AG04450 (cell line): ENCODE results near the gene PIERCE2. TPM values are rescaled to one million over a fixed set of nuclear protein-coding genes. Genes with fewer than 3 reads are reported as not detected.

ENCODE experiments used
- CTCF ChIA-PET: fragments of 300-600, 350-600 bp; formaldehyde crosslinking; extraction: SDS; loops from one replicate; lab custom pipeline; 2022; ENCODE audit warnings: antibody characterized with exemption, inconsistent platforms; lab: Charles Lee
- POLR2A ChIA-PET: fragments of 350-600 bp; formaldehyde crosslinking; extraction: SDS; loops from one replicate; lab custom pipeline; 2021; ENCODE audit warnings: antibody characterized with exemption, inconsistent platforms; lab: Yijun Ruan, JAX
- DNase-seq: peaks from one replicate; pipeline ENCODE4 v3.0.0-alpha.2; 2011; ENCODE audit warnings: low read depth, low spot score
- H3K27ac ChIP-seq: one replicate; pipeline ENCODE4 v1.5.1; 2012; ENCODE audit warnings: low read depth, low read length, control low read depth
- H3K27me3 ChIP-seq: one replicate; pipeline ENCODE4 v1.6.0; 2012; ENCODE audit warnings: low read length; ENCODE audit not compliant: control insufficient read depth, insufficient read depth
- H3K4me3 ChIP-seq: 2 replicates; pipeline ENCODE4 v1.5.1; 2011; ENCODE audit warnings: mild to moderate bottlenecking, low read depth, low read length, control low read depth
- H3K9me3 ChIP-seq: 2 replicates; pipeline ENCODE4 v1.5.1; 2012; ENCODE audit warnings: low read length; ENCODE audit not compliant: control insufficient read depth, insufficient read depth
- CTCF ChIP-seq: IDR thresholded peaks from 2 replicates; pipeline ENCODE4 v1.5.1; 2011; ENCODE audit warnings: low read depth, low read length, control low read depth, inconsistent platforms
- polyA plus RNA-seq: library from polyadenylated mRNA; depleted of rRNA; stranded (reverse); fragments of >200 nt; gene quantifications from 2 replicates; pipeline ENCODE4 v1.2.3, GENCODE V29; 2011

The PIERCE2 gene
- polyA plus RNA-seq, 1 experiment, result 3.0 TPM

GRCh38 chr15:55366981-55367380 lies 41.3 kb upstream of the PIERCE2 start:
- Histone ChIP-seq H3K4me3 (no peak overlapping the region), H3K9me3 (no peaks in the 10 kb centered on the region), H3K27ac (no peak overlapping the region), H3K27me3 (no peaks in the 10 kb centered on the region)
- DNase-seq, result no peak
- ChIA-PET POLR2A (no interaction called here), CTCF (interaction anchor here (1.6 kb wide), 1 partner anchor 73 kb away, joined by 3 read pairs; no protein-coding TSS in a partner anchor)
- no peak for TF ChIP-seq CTCF

- H3K27ac ChIP-seq, result no peak overlapping the region
- CTCF ChIA-PET, result interaction anchor here (0.7 to 1.2 kb wide), 4 partner anchors 23 to 66 kb away, joined by 3 to 8 read pairs (median 4); partner anchors contain the start of genes CCPG1 and PIERCE2
- POLR2A ChIA-PET, result interaction anchor here (1.4 kb wide), 1 partner anchor 54 kb away, joined by 4 read pairs; the partner anchor contains the start of genes PIGB and PIGBOS1
- DNase-seq, result no peak
- no peaks in the 10 kb centered on the region for H3K27me3 ChIP-seq
- no peaks in the 10 kb centered on the region for H3K9me3 ChIP-seq
- H3K4me3 ChIP-seq, result no peak overlapping the region
- no peak for TF ChIP-seq CTCF
Observed at GRCh38 chr15:55372701-55373440, 35.4 kb upstream of the PIERCE2 start.

GRCh38 chr15:55379095-55379494 lies 29.2 kb upstream of the PIERCE2 start:
- Histone ChIP-seq H3K4me3 (no peak overlapping the region), H3K9me3 (no peaks in the 10 kb centered on the region; the same call in 1 of the 2 replicates), H3K27ac (no peak overlapping the region), H3K27me3 (no peaks in the 10 kb centered on the region)
- no peak for TF ChIP-seq CTCF
- CTCF ChIA-PET, result no interaction called here
- DNase-seq, result no peak
- POLR2A ChIA-PET, result no interaction called here

GRCh38 chr15:55381595-55381994 lies 26.7 kb upstream of the PIERCE2 start:
- H3K27ac ChIP-seq, result no peak overlapping the region
- ChIA-PET POLR2A (no interaction called here), CTCF (no interaction called here)
- DNase-seq, result no peak
- no peak for TF ChIP-seq CTCF
- H3K4me3 ChIP-seq, result no peak overlapping the region
- H3K9me3 ChIP-seq, result no peaks in the 10 kb centered on the region; the same call in 1 of the 2 replicates
- no peaks in the 10 kb centered on the region for H3K27me3 ChIP-seq

- Histone ChIP-seq H3K4me3 (no peak overlapping the region), H3K27ac (no peak overlapping the region), H3K9me3 (no peaks in the 10 kb centered on the region; the same call in 1 of the 2 replicates), H3K27me3 (no peaks in the 10 kb centered on the region)
- CTCF ChIA-PET, result interaction anchor here (0.8 to 1.6 kb wide), 2 partner anchors 25 to 56 kb away, joined by 3 to 4 read pairs; partner anchors contain the start of genes CCPG1 and PIERCE2
- POLR2A ChIA-PET, result no interaction called here
- no peak for TF ChIP-seq CTCF
- no peak for DNase-seq
Observed at GRCh38 chr15:55383687-55384086, 24.6 kb upstream of the PIERCE2 start.
